Psoas muscle (tissue), 8 donors: ENCODE data around the gene MYO1C. TPM values are rescaled to one million over a fixed set of nuclear protein-coding genes. Genes with fewer than 3 reads are reported as not detected.

Experiments used
- ATAC-seq, 4 donors: fragments of 200-7000 bp; cut with Tn5 transposase; one replicate each; pipeline ENCODE4 v1.9.1; 2020; ENCODE audit warnings: moderate library complexity in 3 of 4, mild to moderate bottlenecking in 2 of 4
- DNase-seq, 2 donors: peaks; one replicate each; pipeline ENCODE4 v3.0.0-alpha.2; 2020
- H3K27ac ChIP-seq: fragments of 200-600 bp; one replicate; pipeline ENCODE4 v1.8.0; 2022
- H3K27me3 ChIP-seq, 3 donors: fragments of 200-600 bp in 1 of 3; one replicate each; pipeline versions ENCODE4 v1.6.1 to v1.8.0; 2013 to 2022; ENCODE audit warnings: low read length in 2 of 3, mild to moderate bottlenecking in 2 of 3, moderate library complexity in 1 of 3; ENCODE audit not compliant: insufficient read depth in 3 of 3
- H3K36me3 ChIP-seq, 2 donors: fragments of 200-600 bp in 1 of 2; one replicate each; pipeline versions ENCODE4 v1.6.1 to v1.8.0; 2013 to 2022; ENCODE audit warnings: low read depth in 1 of 2, mild to moderate bottlenecking in 1 of 2, moderate library complexity in 1 of 2; ENCODE audit not compliant: insufficient read depth in 1 of 2
- H3K4me1 ChIP-seq: fragments of 200-600 bp; one replicate; pipeline ENCODE4 v1.8.0; 2022
- H3K4me3 ChIP-seq: fragments of 200-600 bp; one replicate; pipeline ENCODE4 v1.8.0; 2022; ENCODE audit warnings: mild to moderate bottlenecking
- H3K9me3 ChIP-seq: fragments of 200-600 bp; one replicate; pipeline ENCODE4 v1.8.0; 2022
- WGBS, 3 donors: extraction: QIAGEN DNeasy Blood & Tissue Kit; methylation state at CpG; one replicate each; pipeline versions ENCODE4 v1.1.6 to v1.1.7; 2013; 5-methylcytosine and 5-hydroxymethylcytosine counted together
- intact Hi-C, 2 donors: fragments of 100-400 bp; cut with DNase I; formaldehyde crosslinking; loops; one replicate each; pipeline versions ENCODE4 v1.11.0 to v1.14.2; 2022
- polyA plus RNA-seq, 3 donors: library from polyadenylated mRNA; stranded (reverse); fragments of 200-250 nt; gene quantifications; one replicate each; pipeline ENCODE4 v1.2.3, GENCODE V29; 2013
- total RNA-seq, 4 donors: library from RNA; stranded (reverse); fragmentation: NEBNext Ultra II Directional in 2 of 4; extraction: Animal tissue kit (Norgen Biotek cat#: 25700) in 2 of 4; gene quantifications; one replicate each; pipeline versions ENCODE4 v1.2.1 to v1.2.4, GENCODE V29; 2021 to 2023
- TF ChIP-seq, protein P1 (sequence below): fragments of 200-600 bp; IDR thresholded peaks from one replicate; pipeline ENCODE4 v1.8.0; 2022; ENCODE audit warnings: antibody characterized with exemption
- donor health status: healthy with polysubstance abuse.
- donor health status: DM: no; HTN: no; CAD: no; lungs with moderate emphysema.
- donor health status: Bipolar disorder and iron deficiency.
- donor health status: healthy.
- donor health status: DM: yes; HTN: yes; CAD: no.
- donor health status: DM: no; HTN: no; CAD: no.
- donor health status: DM: no; HTN: no; CAD: no.
- donor health status: DM: yes; HTN: yes; CAD: no.

Gene MYO1C
- total and polyA plus RNA-seq, 7 donors, result 24.0 to 82.7 (median 68.1) TPM

DNA sequence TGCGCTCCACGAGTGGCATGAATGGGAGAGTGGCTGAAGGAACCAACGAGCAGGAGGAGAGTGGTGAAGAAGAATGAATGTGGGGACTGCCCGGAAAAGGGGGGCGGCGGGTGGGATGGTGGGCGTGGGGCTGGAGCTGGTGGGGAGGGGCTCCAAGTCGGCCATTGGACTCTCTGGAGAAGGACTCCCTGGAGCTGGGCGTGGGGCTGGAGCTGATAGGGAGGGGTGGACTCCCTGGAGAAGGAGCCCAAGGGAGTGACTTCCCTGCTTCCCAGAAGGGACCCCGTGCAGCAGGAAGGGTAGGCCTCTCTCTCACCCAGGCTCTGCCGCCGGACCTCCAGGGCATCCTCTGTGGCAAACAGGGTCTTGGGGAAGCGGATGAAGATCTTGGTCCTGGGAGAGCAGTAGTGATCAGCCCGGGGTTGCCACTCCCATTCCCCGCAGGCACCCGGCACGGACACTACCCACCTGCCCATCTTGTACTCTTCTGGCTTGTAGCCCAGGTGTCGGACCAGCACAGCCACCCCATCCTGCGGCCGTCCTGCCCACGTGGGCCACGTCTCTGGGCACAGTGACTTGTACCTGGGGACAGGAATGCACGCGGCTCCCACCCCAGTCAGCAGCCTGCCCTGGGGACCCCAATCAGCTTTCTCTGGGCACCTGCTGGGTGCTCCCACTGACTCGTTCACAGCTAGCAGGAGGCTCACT, 21.6 kb downstream of the MYO1C start:
- Histone ChIP-seq H3K27ac (no peak overlapping the region), H3K36me3 (peaks cover 0 to 91% of the 10 kb centered on the region in 2 donors), H3K4me1 (peaks cover 9% of the 10 kb centered on the region), H3K27me3 (no peaks in the 10 kb centered on the region), H3K9me3 (no peaks in the 10 kb centered on the region), H3K4me3 (no peak overlapping the region)
- intact Hi-C loops, result no loop called here
- 81 to 87% (median 85%) methylated on average over 25 of the region's 25 CpGs for WGBS, 3 donors
- no peak for ATAC-seq
- TF ChIP-seq, protein P1, sequence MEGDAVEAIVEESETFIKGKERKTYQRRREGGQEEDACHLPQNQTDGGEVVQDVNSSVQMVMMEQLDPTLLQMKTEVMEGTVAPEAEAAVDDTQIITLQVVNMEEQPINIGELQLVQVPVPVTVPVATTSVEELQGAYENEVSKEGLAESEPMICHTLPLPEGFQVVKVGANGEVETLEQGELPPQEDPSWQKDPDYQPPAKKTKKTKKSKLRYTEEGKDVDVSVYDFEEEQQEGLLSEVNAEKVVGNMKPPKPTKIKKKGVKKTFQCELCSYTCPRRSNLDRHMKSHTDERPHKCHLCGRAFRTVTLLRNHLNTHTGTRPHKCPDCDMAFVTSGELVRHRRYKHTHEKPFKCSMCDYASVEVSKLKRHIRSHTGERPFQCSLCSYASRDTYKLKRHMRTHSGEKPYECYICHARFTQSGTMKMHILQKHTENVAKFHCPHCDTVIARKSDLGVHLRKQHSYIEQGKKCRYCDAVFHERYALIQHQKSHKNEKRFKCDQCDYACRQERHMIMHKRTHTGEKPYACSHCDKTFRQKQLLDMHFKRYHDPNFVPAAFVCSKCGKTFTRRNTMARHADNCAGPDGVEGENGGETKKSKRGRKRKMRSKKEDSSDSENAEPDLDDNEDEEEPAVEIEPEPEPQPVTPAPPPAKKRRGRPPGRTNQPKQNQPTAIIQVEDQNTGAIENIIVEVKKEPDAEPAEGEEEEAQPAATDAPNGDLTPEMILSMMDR, result no peak
- DNase-seq, result no peak

DNA sequence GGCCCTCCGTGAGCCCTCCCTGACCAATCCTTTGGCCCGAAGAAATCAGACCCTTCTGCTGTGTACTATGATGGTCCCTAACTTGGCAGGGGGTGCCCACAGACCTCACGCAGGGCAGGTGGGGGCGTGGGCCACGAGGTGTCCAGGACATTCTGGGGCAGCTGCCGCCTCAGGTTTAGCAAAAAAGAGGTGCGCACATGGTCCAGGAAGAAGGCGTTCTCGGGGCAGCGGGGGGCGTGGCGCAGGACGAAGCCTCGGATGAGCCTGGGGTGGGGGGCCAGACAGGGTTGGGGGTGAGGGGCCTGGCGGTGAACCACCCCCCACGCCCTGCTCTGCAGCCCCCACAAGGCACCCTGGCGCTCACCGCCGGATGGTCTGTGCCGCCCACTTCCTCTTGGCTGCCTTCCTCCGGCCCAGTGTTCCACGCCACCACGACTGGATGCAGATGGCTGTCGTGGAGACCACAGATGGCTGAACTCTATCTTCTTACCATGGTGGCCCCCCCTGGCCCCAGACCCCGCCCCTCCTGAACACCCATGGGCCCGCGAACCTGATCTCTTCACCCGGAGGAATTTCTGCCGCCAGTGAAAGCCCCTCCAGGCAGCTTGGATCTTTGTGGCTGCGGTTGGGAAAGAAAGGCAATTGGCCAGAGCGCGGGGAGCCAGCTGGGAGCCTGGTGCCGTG, 22.3 kb downstream of the MYO1C start:
- Histone ChIP-seq H3K4me3 (no peak overlapping the region), H3K27me3 (no peaks in the 10 kb centered on the region), H3K27ac (no peak overlapping the region), H3K36me3 (peaks cover 0 to 89% of the 10 kb centered on the region in 2 donors), H3K9me3 (no peaks in the 10 kb centered on the region), H3K4me1 (peaks cover 9% of the 10 kb centered on the region)
- 83 to 84% (median 84%) methylated on average over 32 to 33 of the region's 33 CpGs for WGBS, 3 donors
- TF ChIP-seq, protein P1, result no peak
- no peak for ATAC-seq
- intact Hi-C loops, result no loop called here
- DNase-seq, result no peak

DNA sequence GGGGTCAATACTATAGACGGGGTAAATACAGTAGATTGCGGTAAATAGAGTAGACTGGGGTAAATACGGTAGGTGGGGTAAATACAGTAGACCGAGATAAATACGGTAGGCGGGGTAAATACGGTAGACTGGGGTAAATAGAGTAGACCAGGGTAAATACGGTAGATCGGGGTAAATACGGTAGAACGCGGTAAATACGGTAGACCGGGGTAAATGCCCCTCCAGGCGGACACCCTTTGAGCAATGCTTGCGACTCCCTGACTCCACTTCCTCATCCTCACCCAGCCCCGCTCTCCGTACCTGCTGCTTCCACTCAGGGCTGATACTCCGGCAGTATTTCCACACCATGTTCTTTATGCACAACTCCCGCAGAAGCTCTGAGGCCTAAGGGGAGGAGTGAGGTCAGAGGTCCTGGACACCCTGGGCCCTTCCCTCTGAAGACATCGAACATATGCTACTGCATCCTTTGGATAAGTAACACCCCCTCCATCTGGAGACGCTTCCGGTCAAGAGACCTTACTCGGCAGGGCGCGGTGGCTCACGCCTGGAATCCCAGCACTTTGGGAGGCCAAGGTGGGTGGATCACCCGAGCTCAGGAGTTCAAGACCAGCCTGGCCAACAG, 23.1 kb downstream of the MYO1C start:
- H3K27me3 ChIP-seq, result no peaks in the 10 kb centered on the region
- H3K9me3 ChIP-seq, result no peaks in the 10 kb centered on the region
- H3K4me3 ChIP-seq, result no peak overlapping the region
- H3K36me3 ChIP-seq, result peaks cover 0 to 90% of the 10 kb centered on the region in 2 donors
- WGBS, 3 donors, result 79 to 86% (median 81%) methylated on average over 28 of the region's 28 CpGs
- intact Hi-C loops, result no loop called here
- peaks cover 9% of the 10 kb centered on the region for H3K4me1 ChIP-seq
- TF ChIP-seq, protein P1, result no peak
- no peak for DNase-seq
- ATAC-seq, result no peak
- H3K27ac ChIP-seq, result peak overlapping the region; percentile 56

DNA sequence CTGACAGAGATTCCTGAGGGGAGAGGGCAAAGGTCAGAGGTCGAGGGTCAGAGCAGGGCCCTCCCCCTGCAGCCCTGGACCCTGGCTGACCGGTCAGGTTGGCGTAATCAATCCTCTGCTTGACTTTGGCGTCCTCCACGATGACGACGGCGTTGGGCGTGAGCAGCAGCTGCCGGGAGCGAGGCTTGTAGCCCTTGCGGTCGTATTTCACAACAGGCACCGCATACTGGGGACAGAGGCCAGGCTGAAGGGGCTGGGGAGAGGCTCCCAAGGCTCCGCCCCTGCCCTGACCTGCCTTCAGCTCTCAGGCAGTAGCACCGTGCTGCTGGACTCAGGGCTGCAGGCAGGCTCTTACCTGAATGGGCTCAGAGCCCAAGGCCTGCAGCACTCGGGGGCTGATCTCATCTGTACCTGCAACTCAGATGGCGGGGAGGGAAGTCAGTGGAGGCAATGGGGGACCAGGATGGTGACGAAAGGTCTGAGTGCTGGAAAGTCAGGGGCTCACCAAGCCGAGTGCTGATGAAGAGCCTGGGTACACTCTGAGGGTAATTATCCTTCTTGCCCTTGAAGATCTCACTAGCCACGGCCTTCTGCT, 24.5 kb downstream of the MYO1C start:
- TF ChIP-seq, protein P1, result no peak
- ATAC-seq, result peak; percentile 92 to 97 (median 95)
- DNase-seq, result peak; percentile 84 to 95
- Histone ChIP-seq H3K36me3 (peaks cover 0 to 81% of the 10 kb centered on the region in 2 donors), H3K4me1 (peaks cover 9% of the 10 kb centered on the region), H3K27me3 (no peaks in the 10 kb centered on the region), H3K27ac (peak overlapping the region; percentile 56), H3K4me3 (no peak overlapping the region), H3K9me3 (no peaks in the 10 kb centered on the region)
- WGBS, 3 donors, result 31 to 49% (median 45%) methylated on average over 21 of the region's 21 CpGs
- intact Hi-C loops, result no loop called here
